ENCODE data around the gene EBF3.

Gene EBF3

GRCh38 chr10:129833468-129833950 is 130.6 kb downstream of the EBF3 start:
- DNase-seq (ENCODE audit: low spot score): no peak

- DNase-seq (ENCODE audit: low spot score): no peak
These were observed 131.3 kb downstream of the EBF3 start for GRCh38 chr10:129832573-129833467.

GRCh38 chr10:129831150-129831549 is 132.9 kb downstream of the EBF3 start:
- no peak for DNase-seq (ENCODE audit: low spot score)

DNA sequence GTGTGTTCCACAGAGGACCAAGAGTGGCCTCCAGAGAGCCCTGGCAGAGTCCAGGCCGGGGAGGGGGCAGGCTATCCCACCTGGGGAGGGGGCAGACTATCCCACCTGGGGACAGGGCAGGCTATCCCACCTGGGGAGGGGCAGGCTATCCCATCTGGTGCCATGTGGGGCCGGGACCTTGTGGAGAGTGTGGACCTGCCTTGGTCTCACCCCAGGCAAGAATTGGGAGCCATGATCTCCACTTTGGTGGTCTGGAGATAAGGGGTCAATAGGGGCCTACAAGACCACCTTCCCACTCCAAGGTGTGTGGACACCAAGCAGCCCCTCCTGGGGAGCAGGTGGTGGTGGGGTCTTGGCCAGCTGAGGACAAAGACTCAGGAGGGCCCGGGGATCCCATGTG is 138.2 kb downstream of the EBF3 start:
- no peak for DNase-seq (ENCODE audit: low spot score)

DNA sequence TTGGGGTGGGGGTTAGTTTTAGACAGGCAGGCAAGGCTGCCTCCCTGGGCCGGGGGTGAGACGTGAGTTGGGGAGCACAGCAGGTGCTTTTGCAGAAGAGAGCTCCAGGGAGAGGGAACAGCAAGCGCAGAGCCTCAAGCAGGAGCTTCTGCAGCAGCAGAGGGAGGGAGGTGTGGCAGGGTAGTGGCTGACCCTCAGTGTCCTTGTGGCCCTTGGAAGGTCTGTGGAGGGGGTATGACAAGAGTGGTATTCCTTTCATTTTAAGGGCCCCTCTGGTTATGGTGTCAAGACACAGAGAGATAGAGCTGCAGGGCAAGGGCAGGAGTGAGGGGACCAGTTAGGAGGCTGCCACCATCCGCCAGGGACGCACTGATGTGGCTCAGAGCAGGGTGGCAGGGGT is 138.9 kb downstream of the EBF3 start:
- no peak for DNase-seq (ENCODE audit: low spot score)

DNA sequence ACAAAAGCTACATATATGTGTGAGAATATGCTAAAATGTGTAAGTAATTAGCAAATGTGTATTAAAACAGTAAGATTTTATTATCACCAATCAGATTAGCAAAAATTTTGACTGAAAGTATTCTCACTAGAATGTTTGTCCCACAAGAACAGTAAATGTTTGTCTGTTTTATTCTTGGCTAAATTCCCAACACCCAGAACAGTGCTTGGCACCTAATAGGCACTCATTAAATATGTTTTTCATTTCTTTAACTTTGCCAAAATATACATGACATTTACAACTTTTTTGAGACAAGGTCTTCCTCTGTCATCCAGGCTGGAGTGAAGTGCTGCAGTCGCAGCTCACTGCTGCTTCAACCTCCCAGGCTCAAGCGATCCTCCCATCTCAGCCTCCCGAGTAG is 143.6 kb downstream of the EBF3 start:
- no peak for DNase-seq (ENCODE audit: low spot score)

GRCh38 chr10:129816656-129817045 is 147.4 kb downstream of the EBF3 start:
- no peak for DNase-seq (ENCODE audit: low spot score)

- DNase-seq (ENCODE audit: low spot score): no peak
These were observed 148.0 kb downstream of the EBF3 start for GRCh38 chr10:129815898-129816655.

DNA sequence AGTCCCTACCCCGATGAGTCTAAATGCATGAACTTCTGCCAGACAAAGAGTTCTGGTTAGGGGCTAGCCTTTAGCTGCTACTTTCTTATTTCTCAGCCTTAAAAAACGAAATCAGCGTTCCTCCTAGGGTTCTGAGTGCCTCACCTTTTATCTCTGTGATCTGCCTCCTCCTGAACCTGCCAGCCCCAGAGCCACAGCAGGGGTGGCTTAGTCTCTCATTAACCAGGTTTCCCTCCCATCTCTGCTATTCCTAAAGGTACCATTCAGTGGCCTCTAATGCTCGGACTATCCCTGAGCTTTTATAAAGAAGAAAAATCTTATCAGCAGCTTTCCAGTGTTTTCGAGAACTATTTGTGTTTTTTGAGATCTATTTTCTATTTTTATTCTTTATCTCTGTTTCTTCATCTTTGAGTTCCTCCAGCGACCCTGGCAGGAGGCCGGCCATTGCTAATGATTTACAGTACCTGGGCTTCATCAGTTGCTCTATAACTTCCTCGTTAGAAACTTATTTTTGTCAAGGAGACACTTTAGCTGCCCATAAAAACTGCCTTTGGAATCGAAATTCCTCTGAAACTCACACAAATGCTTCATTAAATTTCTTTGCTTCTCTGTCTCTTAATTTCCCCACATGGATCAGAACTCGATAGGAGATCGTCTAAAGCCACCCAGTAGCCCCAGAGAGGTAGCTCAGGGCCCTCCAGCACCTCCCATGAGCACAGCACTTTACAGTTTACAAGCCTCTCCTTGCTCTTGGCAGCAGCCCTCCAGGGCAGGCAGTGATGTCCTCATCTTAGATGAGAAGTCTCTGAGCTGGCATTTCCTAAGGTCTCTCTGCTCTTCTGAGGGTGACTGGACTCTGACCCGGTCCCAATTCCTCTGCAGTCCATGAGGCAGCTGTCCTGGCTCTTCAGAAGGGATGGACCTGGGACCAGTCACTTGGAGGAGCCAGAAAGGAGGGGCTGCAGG is 149.1 kb downstream of the EBF3 start:
- no peak for DNase-seq (ENCODE audit: low spot score)

DNA sequence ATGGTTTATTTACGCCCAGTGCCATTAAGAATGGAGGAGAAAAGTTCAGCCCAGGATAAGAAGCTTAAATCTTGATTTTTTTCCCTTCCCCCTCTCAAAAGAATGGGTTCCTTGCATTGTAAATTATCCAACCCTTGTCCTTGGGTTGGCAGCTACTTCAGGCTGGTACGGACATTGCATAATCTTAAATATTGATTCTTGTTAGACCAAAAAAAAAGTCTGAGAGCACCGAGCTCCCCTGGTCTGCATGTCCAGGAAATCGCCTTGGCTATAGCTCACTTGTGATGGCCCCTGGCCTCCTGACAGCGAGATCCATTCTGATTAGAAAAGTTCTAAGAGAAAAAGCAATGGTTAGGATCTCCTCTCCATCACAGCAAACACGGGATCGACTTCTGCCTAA is 151.7 kb downstream of the EBF3 start:
- no peak for DNase-seq (ENCODE audit: low spot score)

- DNase-seq (ENCODE audit: low spot score): no peak
These were observed 152.9 kb downstream of the EBF3 start for GRCh38 chr10:129811208-129811607.

GRCh38 chr10:129809841-129810240 is 154.2 kb downstream of the EBF3 start:
- DNase-seq (ENCODE audit: low spot score): no peak

GRCh38 chr10:129809431-129809830 is 154.6 kb downstream of the EBF3 start:
- no peak for DNase-seq (ENCODE audit: low spot score)

DNA sequence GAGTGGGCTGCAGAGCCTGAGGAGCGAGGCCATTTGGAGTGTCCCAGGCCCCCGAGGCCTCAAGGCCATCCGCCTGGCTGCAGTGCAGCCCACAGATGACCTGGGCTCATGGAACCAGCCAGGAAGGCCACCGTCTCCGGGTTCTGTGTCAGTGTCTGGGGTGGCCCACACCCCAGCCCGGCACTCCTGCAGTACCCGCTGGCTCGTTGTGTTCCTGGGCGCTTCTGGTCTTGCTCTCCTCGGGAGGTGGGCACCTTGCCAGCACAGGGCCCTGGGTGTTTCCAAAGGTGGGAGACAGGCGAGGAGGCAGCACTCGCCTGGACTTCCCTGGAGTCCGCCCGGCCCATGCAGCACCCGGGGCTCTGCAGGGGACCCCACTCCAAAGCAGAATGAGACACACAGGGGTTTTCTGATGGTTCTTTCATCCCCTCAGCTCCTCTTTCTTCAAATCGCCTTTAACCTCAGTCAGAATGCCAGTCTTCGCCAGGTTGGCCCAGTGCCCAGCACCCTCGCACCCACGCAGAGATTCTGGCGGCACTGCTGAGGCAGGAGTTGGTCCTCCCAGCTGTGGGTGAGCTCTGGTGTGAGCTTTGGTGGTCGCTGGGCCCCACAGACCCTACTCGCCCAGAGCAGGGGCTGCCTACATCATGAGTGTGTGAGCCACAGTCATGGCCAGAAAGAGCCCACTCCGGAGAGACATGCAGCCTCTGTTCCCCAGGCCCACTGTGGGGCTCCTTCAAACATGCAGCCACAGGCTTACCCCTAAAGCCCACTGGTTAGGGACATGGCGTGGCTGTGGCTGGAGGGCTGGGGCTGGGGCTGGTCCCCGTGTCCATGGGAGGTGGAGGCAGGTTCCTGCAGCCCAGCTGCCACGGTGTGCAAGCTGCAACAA is 155.7 kb downstream of the EBF3 start:
- DNase-seq (ENCODE audit: low spot score): no peak

DNA sequence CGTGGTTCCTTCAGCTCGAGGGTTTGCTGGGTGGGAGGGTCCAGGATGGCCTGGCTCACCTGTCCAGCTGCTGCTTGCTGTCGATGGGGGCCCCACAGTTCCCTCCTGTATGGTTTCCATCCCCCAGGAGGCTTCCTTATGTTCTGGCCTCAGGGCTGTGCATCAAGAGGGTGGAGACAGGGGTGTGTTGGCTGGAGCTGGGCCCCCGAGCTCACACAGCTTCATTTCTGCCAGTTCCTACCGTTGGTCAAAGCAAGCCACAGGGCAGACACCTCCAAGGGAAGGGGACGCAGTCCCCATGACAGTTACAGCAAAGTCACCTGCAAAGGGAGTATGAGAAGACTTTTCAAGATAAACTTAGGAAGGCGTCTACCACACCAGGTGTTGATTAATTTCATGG is 156.9 kb downstream of the EBF3 start:
- DNase-seq (ENCODE audit: low spot score): no peak

DNA sequence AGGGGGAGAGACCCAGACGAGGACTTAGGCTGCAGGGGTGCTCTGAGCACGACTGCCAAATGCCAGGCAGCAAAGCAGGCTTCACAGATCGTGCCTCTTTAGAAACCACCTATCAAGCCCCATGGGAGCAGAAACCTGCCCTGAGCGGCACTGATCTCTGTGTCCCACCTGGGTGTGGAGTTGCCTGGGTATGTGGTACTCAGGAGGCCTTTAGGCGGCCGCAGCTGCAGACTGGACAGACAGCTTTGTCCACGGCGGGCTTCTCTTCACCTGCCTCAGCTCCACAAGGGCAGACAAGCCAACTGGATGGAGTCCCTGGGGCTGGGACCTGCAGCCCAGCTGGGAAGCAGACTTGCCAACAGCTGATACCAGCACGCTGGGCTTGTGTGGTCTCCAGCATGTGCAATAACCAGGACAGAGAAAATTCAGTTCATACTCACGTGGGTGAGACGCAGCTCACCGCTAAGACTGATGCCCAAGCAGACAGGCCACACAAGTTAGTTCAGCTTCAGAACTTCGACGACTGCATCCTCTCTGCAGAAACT is 163.2 kb downstream of the EBF3 start:
- DNase-seq (ENCODE audit: low spot score): no peak

DNA sequence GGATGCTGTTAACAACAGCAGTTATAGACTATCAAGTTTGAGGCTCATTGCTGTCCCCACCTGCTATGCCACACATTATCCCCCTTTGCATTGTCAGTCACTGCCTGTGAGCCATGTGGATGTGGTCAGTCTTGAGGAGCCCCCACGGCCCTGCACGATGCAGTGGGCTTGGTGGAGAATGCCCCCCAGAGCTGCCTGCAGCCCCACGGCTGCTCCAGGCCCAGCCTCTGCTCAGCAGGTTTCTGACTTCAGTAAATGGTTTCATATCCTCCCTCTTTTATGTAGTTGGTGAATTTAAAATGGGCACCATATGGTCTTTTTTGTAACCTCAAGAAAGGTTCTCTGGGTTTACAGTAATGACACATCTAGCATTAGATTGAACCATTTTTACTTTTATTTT is 164.1 kb downstream of the EBF3 start:
- no peak for DNase-seq (ENCODE audit: low spot score)

- DNase-seq (ENCODE audit: low spot score): no peak
These were observed 167.2 kb downstream of the EBF3 start for GRCh38 chr10:129796710-129797420.

DNA sequence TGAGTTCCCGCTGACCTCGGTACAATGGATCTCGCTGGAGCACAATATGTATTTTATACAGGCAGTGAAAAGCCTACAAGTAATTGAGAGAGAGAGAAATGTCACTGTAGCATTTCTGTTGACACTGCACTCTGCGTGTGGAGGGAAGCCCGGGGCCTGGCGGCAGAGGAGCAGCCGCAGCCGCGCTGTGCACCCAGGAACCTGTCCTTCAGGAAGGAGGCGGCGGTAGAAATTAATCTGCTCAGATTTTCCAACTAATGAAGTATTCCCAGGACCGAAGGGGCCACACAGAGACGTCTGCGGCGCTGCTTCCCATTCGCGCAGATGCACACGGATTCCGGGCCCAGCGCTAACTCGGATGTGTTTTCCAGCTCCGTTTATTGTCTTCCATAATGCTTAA is 170.1 kb downstream of the EBF3 start:
- no peak for DNase-seq (ENCODE audit: low spot score)

DNA sequence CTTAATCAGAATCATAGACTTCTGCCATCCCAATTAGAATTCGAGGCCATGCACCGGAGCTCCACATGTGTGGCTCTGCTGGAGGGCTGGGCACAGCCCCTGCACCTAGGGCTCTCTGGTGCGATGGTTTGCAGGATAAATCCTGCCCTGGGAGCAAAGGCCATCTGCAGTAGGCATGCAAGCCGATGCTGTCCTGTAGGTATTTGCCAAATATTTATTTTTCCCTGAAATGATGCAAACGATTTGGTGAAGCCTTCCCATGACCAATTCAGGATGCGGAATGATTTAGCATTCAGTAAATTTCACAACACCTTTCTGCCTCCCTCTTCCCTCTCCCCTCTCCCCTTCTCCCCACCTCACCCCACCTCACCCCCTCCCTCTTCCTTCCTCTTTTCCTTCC is 170.6 kb downstream of the EBF3 start:
- DNase-seq (ENCODE audit: low spot score): no peak

All from CD4-positive, alpha-beta T cell treated with Interleukin-2 at 100 ng/mL for 4 hours (primary cell).